HEK293 (cell line): ENCODE measurements around the gene TTC12.

ENCODE experiments used
- RBAK ChIP-seq: fragments of 450-650 bp; formaldehyde crosslinking; IDR thresholded peaks from 2 replicates; pipeline ENCODE4 v1.5.1; 2016; ENCODE audit warnings: missing biosample characterization, missing genetic modification characterization
- SALL2 ChIP-seq: fragments of 450-650 bp; formaldehyde crosslinking; IDR thresholded peaks from 2 replicates; pipeline ENCODE4 v1.5.0; 2017; ENCODE audit warnings: missing biosample characterization, mild to moderate bottlenecking, missing genetic modification characterization, borderline replicate concordance
- ZBTB8A ChIP-seq: fragments of 450-650 bp; formaldehyde crosslinking; IDR thresholded peaks from 2 replicates; pipeline ENCODE4 v1.5.1; 2016; ENCODE audit warnings: missing biosample characterization, missing genetic modification characterization
- ZNF10 ChIP-seq: fragments of 450-650 bp; formaldehyde crosslinking; IDR thresholded peaks from 2 replicates; pipeline ENCODE4 v1.5.1; 2017; ENCODE audit warnings: missing biosample characterization, missing genetic modification characterization
- ZNF19 ChIP-seq: fragments of 450-650 bp; formaldehyde crosslinking; IDR thresholded peaks from 2 replicates; pipeline ENCODE4; 2016; ENCODE audit warnings: missing biosample characterization, missing genetic modification characterization, low read depth
- ZNF239 ChIP-seq: fragments of 450-650 bp; formaldehyde crosslinking; IDR thresholded peaks from 2 replicates; pipeline ENCODE4 v1.5.1; 2016; ENCODE audit warnings: missing biosample characterization, missing genetic modification characterization
- ZNF423 ChIP-seq: fragments of 450-650 bp; formaldehyde crosslinking; IDR thresholded peaks from 2 replicates; pipeline ENCODE4 v1.5.1; 2016; ENCODE audit warnings: missing biosample characterization, missing genetic modification characterization
- ZNF530 ChIP-seq: fragments of 450-650 bp; formaldehyde crosslinking; IDR thresholded peaks from 2 replicates; pipeline ENCODE4 v1.5.1; 2016; ENCODE audit warnings: low read depth, missing biosample characterization, missing genetic modification characterization
- ZSCAN30 ChIP-seq: fragments of 450-650 bp; IDR thresholded peaks from 2 replicates; pipeline ENCODE4 v1.5.1; 2018; ENCODE audit warnings: missing biosample characterization, mild to moderate bottlenecking, missing genetic modification characterization, moderate library complexity
- TF ChIP-seq, protein P1 (sequence below): fragments of 450-650 bp; formaldehyde crosslinking; IDR thresholded peaks from 2 replicates; pipeline ENCODE4 v1.5.1; 2016; ENCODE audit warnings: missing biosample characterization, missing genetic modification characterization
- TF ChIP-seq, protein P2 (sequence below): fragments of 450-650 bp; formaldehyde crosslinking; IDR thresholded peaks from 2 replicates; pipeline ENCODE4 v1.5.1; 2016; ENCODE audit warnings: missing biosample characterization, missing genetic modification characterization, low read depth
- TF ChIP-seq, protein P3 (sequence below): fragments of 450-650 bp; formaldehyde crosslinking; IDR thresholded peaks from 2 replicates; pipeline ENCODE4 v1.5.1; 2017; ENCODE audit warnings: missing biosample characterization, mild to moderate bottlenecking, missing genetic modification characterization, moderate library complexity
- TF ChIP-seq, protein P4 (sequence below): fragments of 450-650 bp; formaldehyde crosslinking; IDR thresholded peaks from 2 replicates; pipeline ENCODE4 v1.5.1; 2016; ENCODE audit warnings: missing biosample characterization, missing genetic modification characterization
- TF ChIP-seq, protein P5 (sequence below): fragments of 450-650 bp; formaldehyde crosslinking; IDR thresholded peaks from 2 replicates; pipeline ENCODE4 v1.5.1; 2016; ENCODE audit warnings: missing biosample characterization, missing genetic modification characterization

DNA sequence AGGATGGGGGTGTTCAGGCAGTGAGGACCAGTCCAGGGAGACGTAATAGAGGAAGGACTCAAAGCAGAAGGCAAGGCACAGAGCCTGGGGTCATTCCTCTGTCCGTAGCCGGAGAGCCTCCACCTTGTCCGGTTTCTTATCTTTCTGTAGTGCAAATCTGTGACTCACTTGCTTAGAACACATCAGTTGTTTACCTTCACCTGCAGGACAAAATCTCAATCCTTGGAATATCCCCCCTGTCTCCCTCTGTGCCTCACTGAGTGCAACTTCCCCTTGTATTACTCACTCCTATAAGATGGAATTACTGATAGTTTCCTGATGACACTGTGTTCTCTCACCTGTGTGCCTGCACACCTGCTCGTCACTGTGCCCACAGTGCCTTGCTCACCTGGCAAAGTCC, 20.4 kb upstream of the TTC12 start:
- TF ChIP-seq ZNF239 (tag by site-specific recombination): no peak
- no peak for TF ChIP-seq ZNF423 (tag by site-specific recombination)
- TF ChIP-seq, protein P1, sequence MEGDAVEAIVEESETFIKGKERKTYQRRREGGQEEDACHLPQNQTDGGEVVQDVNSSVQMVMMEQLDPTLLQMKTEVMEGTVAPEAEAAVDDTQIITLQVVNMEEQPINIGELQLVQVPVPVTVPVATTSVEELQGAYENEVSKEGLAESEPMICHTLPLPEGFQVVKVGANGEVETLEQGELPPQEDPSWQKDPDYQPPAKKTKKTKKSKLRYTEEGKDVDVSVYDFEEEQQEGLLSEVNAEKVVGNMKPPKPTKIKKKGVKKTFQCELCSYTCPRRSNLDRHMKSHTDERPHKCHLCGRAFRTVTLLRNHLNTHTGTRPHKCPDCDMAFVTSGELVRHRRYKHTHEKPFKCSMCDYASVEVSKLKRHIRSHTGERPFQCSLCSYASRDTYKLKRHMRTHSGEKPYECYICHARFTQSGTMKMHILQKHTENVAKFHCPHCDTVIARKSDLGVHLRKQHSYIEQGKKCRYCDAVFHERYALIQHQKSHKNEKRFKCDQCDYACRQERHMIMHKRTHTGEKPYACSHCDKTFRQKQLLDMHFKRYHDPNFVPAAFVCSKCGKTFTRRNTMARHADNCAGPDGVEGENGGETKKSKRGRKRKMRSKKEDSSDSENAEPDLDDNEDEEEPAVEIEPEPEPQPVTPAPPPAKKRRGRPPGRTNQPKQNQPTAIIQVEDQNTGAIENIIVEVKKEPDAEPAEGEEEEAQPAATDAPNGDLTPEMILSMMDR (tag by site-specific recombination): no peak
- TF ChIP-seq RBAK (tag by site-specific recombination): no peak
- TF ChIP-seq, protein P2, sequence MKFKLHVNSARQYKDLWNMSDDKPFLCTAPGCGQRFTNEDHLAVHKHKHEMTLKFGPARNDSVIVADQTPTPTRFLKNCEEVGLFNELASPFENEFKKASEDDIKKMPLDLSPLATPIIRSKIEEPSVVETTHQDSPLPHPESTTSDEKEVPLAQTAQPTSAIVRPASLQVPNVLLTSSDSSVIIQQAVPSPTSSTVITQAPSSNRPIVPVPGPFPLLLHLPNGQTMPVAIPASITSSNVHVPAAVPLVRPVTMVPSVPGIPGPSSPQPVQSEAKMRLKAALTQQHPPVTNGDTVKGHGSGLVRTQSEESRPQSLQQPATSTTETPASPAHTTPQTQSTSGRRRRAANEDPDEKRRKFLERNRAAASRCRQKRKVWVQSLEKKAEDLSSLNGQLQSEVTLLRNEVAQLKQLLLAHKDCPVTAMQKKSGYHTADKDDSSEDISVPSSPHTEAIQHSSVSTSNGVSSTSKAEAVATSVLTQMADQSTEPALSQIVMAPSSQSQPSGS (tag by site-specific recombination): no peak
- TF ChIP-seq ZNF10: no peak
- TF ChIP-seq, protein P3, sequence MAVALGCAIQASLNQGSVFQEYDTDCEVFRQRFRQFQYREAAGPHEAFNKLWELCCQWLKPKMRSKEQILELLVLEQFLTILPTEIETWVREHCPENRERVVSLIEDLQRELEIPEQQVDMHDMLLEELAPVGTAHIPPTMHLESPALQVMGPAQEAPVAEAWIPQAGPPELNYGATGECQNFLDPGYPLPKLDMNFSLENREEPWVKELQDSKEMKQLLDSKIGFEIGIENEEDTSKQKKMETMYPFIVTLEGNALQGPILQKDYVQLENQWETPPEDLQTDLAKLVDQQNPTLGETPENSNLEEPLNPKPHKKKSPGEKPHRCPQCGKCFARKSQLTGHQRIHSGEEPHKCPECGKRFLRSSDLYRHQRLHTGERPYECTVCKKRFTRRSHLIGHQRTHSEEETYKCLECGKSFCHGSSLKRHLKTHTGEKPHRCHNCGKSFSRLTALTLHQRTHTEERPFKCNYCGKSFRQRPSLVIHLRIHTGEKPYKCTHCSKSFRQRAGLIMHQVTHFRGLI: no peak
- TF ChIP-seq ZSCAN30 (tag by site-specific recombination): no peak
- TF ChIP-seq ZNF530 (tag by site-specific recombination): no peak
- TF ChIP-seq ZBTB8A (tag by site-specific recombination): no peak
- TF ChIP-seq ZNF19: no peak
- TF ChIP-seq, protein P4, sequence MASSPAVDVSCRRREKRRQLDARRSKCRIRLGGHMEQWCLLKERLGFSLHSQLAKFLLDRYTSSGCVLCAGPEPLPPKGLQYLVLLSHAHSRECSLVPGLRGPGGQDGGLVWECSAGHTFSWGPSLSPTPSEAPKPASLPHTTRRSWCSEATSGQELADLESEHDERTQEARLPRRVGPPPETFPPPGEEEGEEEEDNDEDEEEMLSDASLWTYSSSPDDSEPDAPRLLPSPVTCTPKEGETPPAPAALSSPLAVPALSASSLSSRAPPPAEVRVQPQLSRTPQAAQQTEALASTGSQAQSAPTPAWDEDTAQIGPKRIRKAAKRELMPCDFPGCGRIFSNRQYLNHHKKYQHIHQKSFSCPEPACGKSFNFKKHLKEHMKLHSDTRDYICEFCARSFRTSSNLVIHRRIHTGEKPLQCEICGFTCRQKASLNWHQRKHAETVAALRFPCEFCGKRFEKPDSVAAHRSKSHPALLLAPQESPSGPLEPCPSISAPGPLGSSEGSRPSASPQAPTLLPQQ (tag by site-specific recombination): no peak
- TF ChIP-seq, protein P5, sequence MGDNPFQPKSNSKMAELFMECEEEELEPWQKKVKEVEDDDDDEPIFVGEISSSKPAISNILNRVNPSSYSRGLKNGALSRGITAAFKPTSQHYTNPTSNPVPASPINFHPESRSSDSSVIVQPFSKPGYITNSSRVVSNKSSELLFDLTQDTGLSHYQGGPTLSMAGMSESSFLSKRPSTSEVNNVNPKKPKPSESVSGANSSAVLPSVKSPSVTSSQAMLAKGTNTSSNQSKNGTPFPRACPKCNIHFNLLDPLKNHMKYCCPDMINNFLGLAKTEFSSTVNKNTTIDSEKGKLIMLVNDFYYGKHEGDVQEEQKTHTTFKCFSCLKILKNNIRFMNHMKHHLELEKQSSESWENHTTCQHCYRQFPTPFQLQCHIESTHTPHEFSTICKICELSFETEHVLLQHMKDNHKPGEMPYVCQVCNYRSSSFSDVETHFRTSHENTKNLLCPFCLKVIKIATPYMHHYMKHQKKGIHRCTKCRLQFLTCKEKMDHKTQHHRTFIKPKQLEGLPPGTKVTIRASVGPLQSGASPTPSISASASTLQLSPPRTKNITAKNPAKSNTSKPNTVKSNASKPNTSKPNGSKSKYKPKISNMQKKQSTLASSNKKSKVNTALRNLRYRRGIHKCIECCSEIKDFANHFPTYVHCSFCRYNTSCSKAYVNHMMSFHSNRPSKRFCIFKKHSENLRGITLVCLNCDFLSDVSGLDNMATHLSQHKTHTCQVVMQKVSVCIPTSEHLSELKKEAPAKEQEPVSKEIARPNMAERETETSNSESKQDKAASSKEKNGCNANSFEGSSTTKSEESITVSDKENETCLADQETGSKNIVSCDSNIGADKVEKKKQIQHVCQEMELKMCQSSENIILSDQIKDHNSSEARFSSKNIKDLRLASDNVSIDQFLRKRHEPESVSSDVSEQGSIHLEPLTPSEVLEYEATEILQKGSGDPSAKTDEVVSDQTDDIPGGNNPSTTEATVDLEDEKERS (tag by site-specific recombination): no peak
- no peak for TF ChIP-seq SALL2 (tag by site-specific recombination)
